T-cell (primary cell): ENCODE measurements around the gene TMEM139. TPM values are rescaled to one million over a fixed set of nuclear protein-coding genes. Genes with fewer than 3 reads are reported as not detected.

Experiments used
- ATAC-seq, 4 experiments: fragments of 200-7000 bp in 3 of 4; fragments of 150-1000 bp in 1 of 4; cut with Tn5 transposase; replicated peaks in 1 of 4; 1 replicate in 3 of 4; 2 replicates in 1 of 4; pipeline ENCODE4 v1.10.0; 2021; ENCODE audit warnings: moderate library complexity in 3 of 4, mild to moderate bottlenecking in 2 of 4, moderate number of reproducible peaks in 1 of 4
- CTCF ChIA-PET, 2 donors: fragments of 300-600 bp; sonication (Branson Sonifier 250); formaldehyde crosslinking; loops; one replicate each; lab custom pipeline; 2022; ENCODE audit warnings: antibody characterized with exemption in 2 of 2; lab: Charles Lee
- POLR2A ChIA-PET, 2 donors: fragments of 300-600 bp; sonication (Branson Sonifier 250); formaldehyde crosslinking; loops; one replicate each; lab custom pipeline; 2022; ENCODE audit warnings: antibody characterized with exemption in 2 of 2; lab: Charles Lee
- DNase-seq, 35 experiments: peaks; one replicate each; pipeline versions ENCODE4 v3.0.0 to v3.0.0-alpha.2; 2013 to 2023
- H3K27ac ChIP-seq: one replicate; pipeline ENCODE4 v1.5.1; 2013; ENCODE audit warnings: low read length
- H3K27me3 ChIP-seq, 2 experiments: replicated peaks in 1 of 2; 1 replicate in 1 of 2; 2 replicates in 1 of 2; pipeline versions ENCODE4 v1.6.1 to v1.7.0; 2013; ENCODE audit warnings: low read length in 1 of 2, mixed read lengths in 1 of 2; ENCODE audit not compliant: control insufficient read depth in 2 of 2, insufficient read depth in 2 of 2; ENCODE audit errors: extremely low read depth in 1 of 2
- H3K36me3 ChIP-seq, 2 donors: 1 replicate in 1 of 2; 2 replicates in 1 of 2; pipeline versions ENCODE4 v1.6.1 to v1.7.0; 2013; ENCODE audit warnings: low read length in 1 of 2; ENCODE audit not compliant: control insufficient read depth in 2 of 2, insufficient read depth in 1 of 2; ENCODE audit errors: extremely low read depth in 1 of 2
- H3K4me1 ChIP-seq, 2 experiments: 1 replicate in 1 of 2; 2 replicates in 1 of 2; pipeline versions ENCODE4 v1.6.1 to v1.7.0; 2013; ENCODE audit warnings: low read length in 2 of 2, mixed read lengths in 1 of 2; ENCODE audit not compliant: insufficient read depth in 2 of 2, control insufficient read depth in 1 of 2; ENCODE audit errors: extremely low read depth in 1 of 2
- H3K4me3 ChIP-seq, 2 donors: 1 replicate in 1 of 2; 2 replicates in 1 of 2; pipeline versions ENCODE4 v1.5.1 to v1.7.0; 2013; ENCODE audit warnings: mild to moderate bottlenecking in 2 of 2, low read length in 1 of 2, moderate library complexity in 1 of 2; ENCODE audit not compliant: control insufficient read depth in 1 of 2; ENCODE audit errors: extremely low read depth in 1 of 2
- H3K9me3 ChIP-seq: 2 replicates; pipeline ENCODE4 v1.7.0; 2013
- H3K27ac Mint-ChIP-seq, 2 donors: one replicate each; pipeline ENCODE4 v1.8.0; 2020 to 2021; ENCODE audit warnings: mild to moderate bottlenecking in 2 of 2, mixed read lengths in 2 of 2
- H3K27me3 Mint-ChIP-seq, 2 donors: one replicate each; pipeline ENCODE4 v1.8.0; 2021 to 2022; ENCODE audit warnings: mixed read lengths in 2 of 2
- H3K36me3 Mint-ChIP-seq: one replicate; pipeline ENCODE4 v1.8.0; 2021; ENCODE audit warnings: mixed read lengths
- H3K4me1 Mint-ChIP-seq, 3 donors: one replicate each; pipeline ENCODE4 v1.8.0; 2020 to 2022; ENCODE audit warnings: mixed read lengths in 3 of 3, mild to moderate bottlenecking in 1 of 3
- H3K4me3 Mint-ChIP-seq, 3 donors: one replicate each; pipeline ENCODE4 v1.8.0; 2020 to 2022; ENCODE audit warnings: mild to moderate bottlenecking in 3 of 3, mixed read lengths in 3 of 3, moderate library complexity in 3 of 3
- H3K9me3 Mint-ChIP-seq, 3 donors: one replicate each; pipeline ENCODE4 v1.8.0; 2020 to 2022; ENCODE audit warnings: mixed read lengths in 3 of 3
- WGBS: methylation state at CpG from one replicate; pipeline ENCODE4 v1.1.5; 2013; ENCODE audit warnings: missing lambda C conversion rate; ENCODE audit not compliant: insufficient coverage; 5-methylcytosine and 5-hydroxymethylcytosine counted together
- total RNA-seq, 35 experiments: library from RNA in 6 of 35; stranded (reverse) in 6 of 35; fragments of 120-200 nt in 1 of 35; gene quantifications; one replicate each; pipeline versions ENCODE4 v1.2.1 to v1.2.4 and lab custom pipeline; 2013 to 2026

The TMEM139 gene
- total RNA-seq, 5 donors from 2014 or later (not counting 1 experiment from before 2014, with no cell fraction given) = 0.66 to 1.6 (median 1.2) TPM; not detected in 1

DNA sequence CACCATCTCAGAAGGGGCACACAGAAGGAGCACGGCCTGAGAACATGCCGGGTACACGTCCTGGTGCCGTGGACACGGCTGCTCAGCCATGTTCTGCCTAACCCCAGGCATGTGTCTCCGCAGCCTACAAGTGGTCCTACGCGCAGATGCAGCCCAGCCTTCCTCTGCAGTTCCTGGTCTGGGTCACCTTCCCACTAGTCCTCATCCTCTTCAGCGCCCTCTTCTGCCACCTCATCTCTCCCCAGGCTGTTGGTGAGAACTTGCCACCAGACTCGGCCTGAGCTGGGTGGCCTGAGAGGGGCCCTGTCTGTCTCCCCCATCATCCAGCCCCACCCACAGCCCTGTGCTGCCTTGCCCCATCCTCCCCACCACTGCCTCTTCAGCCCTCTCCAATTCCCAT, 36.5 kb downstream of the TMEM139 start:
- no peaks in the 10 kb centered on the region for H3K9me3 ChIP-seq
- peaks cover 0 to 17% of the 10 kb centered on the region in 2 experiments for H3K27me3 ChIP-seq
- ATAC-seq (no peak), DNase-seq (no peak)
- H3K27ac ChIP-seq = no peak overlapping the region
- Mint-ChIP-seq H3K4me1 (peaks cover 8 to 14% (median 12%) of the 10 kb centered on the region in 3 donors), H3K4me3 (no peak overlapping the region), H3K27me3 (peaks cover 0 to 2% of the 10 kb centered on the region in 2 donors), H3K36me3 (no peaks in the 10 kb centered on the region), H3K27ac (no peak overlapping the region), H3K9me3 (no peaks in the 10 kb centered on the region)
- peaks cover 0 to 5% of the 10 kb centered on the region in 2 experiments for H3K4me1 ChIP-seq
- no peaks in the 10 kb centered on the region for H3K36me3 ChIP-seq
- POLR2A ChIA-PET = no interaction called here
- CTCF ChIA-PET = interaction anchor here in 1 of 2 donors (0.5 kb wide), 1 partner anchor 81 kb away, joined by 4 read pairs; no protein-coding TSS in a partner anchor
- WGBS = 89% methylated on average over 10 of the region's 10 CpGs
- H3K4me3 ChIP-seq = no peak overlapping the region

DNA sequence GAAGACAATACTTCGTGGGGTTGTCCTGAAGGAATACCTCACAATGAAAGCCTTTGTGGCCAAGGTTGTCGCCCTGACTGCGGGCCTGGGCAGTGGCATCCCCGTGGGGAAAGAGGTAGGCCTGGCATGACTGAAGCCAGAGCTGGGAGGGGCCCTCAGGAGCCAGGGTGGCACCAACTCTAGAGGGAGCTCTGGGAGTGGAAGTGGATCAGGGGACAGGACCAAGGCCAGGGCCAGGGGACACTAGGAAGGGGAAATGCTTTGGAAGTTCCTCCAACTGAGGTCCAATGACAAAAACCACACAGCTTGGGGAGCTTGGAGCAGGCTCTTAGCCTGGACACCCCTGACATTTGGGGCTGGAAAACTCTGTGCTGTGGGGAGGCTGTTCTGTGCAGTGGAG, 37.0 kb downstream of the TMEM139 start:
- peaks cover 0 to 5% of the 10 kb centered on the region in 2 experiments for H3K4me1 ChIP-seq
- Mint-ChIP-seq H3K27me3 (peaks cover 0 to 2% of the 10 kb centered on the region in 2 donors), H3K27ac (no peak overlapping the region), H3K4me3 (no peak overlapping the region), H3K36me3 (no peaks in the 10 kb centered on the region), H3K9me3 (no peaks in the 10 kb centered on the region), H3K4me1 (peaks cover 8 to 15% (median 12%) of the 10 kb centered on the region in 3 donors)
- no peaks in the 10 kb centered on the region for H3K9me3 ChIP-seq
- WGBS = 83% methylated on average over 4 of the region's 4 CpGs
- no peak for DNase-seq
- H3K27ac ChIP-seq = no peak overlapping the region
- peak in 1 of 4 experiments; percentile 52 for ATAC-seq
- POLR2A ChIA-PET = no interaction called here
- H3K36me3 ChIP-seq = no peaks in the 10 kb centered on the region
- H3K27me3 ChIP-seq = peaks cover 0 to 17% of the 10 kb centered on the region in 2 experiments
- CTCF ChIA-PET = interaction anchor here in 1 of 2 donors (0.5 kb wide), 1 partner anchor 82 kb away, joined by 4 read pairs; no protein-coding TSS in a partner anchor
- no peak overlapping the region for H3K4me3 ChIP-seq

- WGBS = 90% methylated on average over 16 of the region's 23 CpGs
- ATAC-seq = no peak
- no peak for DNase-seq
- Histone ChIP-seq H3K27ac (no peak overlapping the region), H3K9me3 (no peaks in the 10 kb centered on the region), H3K4me1 (peaks cover 0 to 5% of the 10 kb centered on the region in 2 experiments), H3K27me3 (peaks cover 0 to 17% of the 10 kb centered on the region in 2 experiments), H3K4me3 (no peak overlapping the region), H3K36me3 (no peaks in the 10 kb centered on the region)
- no peak overlapping the region for H3K27ac Mint-ChIP-seq
- no peak overlapping the region for H3K4me3 Mint-ChIP-seq
- CTCF ChIA-PET = no interaction called here
- no peaks in the 10 kb centered on the region for H3K9me3 Mint-ChIP-seq
- H3K4me1 Mint-ChIP-seq = peaks cover 8 to 15% (median 12%) of the 10 kb centered on the region in 3 donors
- POLR2A ChIA-PET = no interaction called here
- H3K36me3 Mint-ChIP-seq = no peaks in the 10 kb centered on the region
- peaks cover 0 to 2% of the 10 kb centered on the region in 2 donors for H3K27me3 Mint-ChIP-seq
Measured at GRCh38 chr7:143322760-143323633, 38.2 kb downstream of the TMEM139 start.

DNA sequence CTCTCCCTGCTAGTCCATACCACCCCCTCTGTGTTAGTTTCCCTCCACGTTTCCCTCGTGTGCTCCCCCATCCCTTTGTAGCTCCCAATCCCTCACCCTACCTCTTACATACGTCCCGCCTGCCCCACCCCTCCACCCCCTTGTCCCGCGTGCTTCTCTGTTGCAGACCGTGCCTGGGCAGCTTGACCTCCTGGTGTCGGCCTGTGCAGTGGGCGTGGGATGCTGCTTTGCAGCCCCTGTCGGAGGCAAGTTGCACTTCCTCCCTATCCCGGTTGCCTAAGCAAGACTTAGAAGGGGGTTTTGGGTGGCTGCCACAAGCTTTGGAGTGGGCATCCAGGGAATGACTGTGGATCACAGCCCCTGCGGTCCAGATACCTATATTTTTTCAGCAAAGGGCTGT, 38.9 kb downstream of the TMEM139 start:
- H3K27me3 Mint-ChIP-seq = peaks cover 0 to 2% of the 10 kb centered on the region in 2 donors
- Histone ChIP-seq H3K4me3 (no peak overlapping the region), H3K27ac (no peak overlapping the region), H3K4me1 (peaks cover 0 to 5% of the 10 kb centered on the region in 2 experiments), H3K9me3 (no peaks in the 10 kb centered on the region), H3K36me3 (no peaks in the 10 kb centered on the region), H3K27me3 (peaks cover 0 to 16% of the 10 kb centered on the region in 2 experiments)
- ChIA-PET CTCF (no interaction called here), POLR2A (no interaction called here)
- ATAC-seq (no peak), DNase-seq (no peak)
- no peak overlapping the region for H3K4me3 Mint-ChIP-seq
- H3K4me1 Mint-ChIP-seq = peaks cover 8 to 15% (median 12%) of the 10 kb centered on the region in 3 donors
- 88% methylated on average over 9 of the region's 12 CpGs for WGBS
- no peak overlapping the region for H3K27ac Mint-ChIP-seq
- H3K9me3 Mint-ChIP-seq = no peaks in the 10 kb centered on the region
- no peaks in the 10 kb centered on the region for H3K36me3 Mint-ChIP-seq

DNA sequence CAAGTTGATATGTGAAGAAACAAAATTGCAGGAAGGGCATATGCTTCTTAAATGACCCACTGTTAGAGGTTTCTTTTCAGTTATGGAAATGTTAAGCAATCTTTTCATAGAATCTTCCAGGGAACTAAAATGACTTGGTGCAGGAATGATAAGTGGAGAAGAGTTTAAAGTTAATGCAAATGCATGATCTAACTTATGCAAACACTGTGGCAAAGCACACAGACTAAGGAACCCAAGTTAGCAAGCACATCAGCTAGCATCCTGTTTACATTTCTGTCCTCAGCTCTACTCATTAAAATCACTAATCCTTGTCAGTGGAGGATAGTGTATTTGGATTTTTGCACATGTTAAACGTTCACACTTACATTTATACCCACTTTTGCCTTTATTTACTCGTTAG, 40.5 kb downstream of the TMEM139 start:
- Mint-ChIP-seq H3K4me1 (peaks cover 8 to 15% (median 12%) of the 10 kb centered on the region in 3 donors), H3K4me3 (no peak overlapping the region), H3K27ac (peak overlapping the region; percentile 13 to 48), H3K36me3 (no peaks in the 10 kb centered on the region), H3K27me3 (peaks cover 0 to under 1% of the 10 kb centered on the region in 2 donors), H3K9me3 (no peaks in the 10 kb centered on the region)
- H3K9me3 ChIP-seq = no peaks in the 10 kb centered on the region
- H3K4me3 ChIP-seq = no peak overlapping the region
- peaks cover 0 to 13% of the 10 kb centered on the region in 2 experiments for H3K27me3 ChIP-seq
- DNase-seq = no peak
- ChIA-PET POLR2A (no interaction called here), CTCF (no interaction called here)
- no CpG with 5 or more reads among the region's 2 CpGs for WGBS
- H3K27ac ChIP-seq = no peak overlapping the region
- no peaks in the 10 kb centered on the region for H3K36me3 ChIP-seq
- H3K4me1 ChIP-seq = peaks cover 0 to 5% of the 10 kb centered on the region in 2 experiments
- ATAC-seq = peak in 1 of 4 experiments; percentile 46

- no peaks in the 10 kb centered on the region for H3K27me3 Mint-ChIP-seq
- H3K27ac Mint-ChIP-seq = no peak overlapping the region
- ChIA-PET CTCF (interaction anchor here in 1 of 2 donors (0.6 to 1.1 kb wide), 2 partner anchors 19 to 88 kb away, joined by 3 read pairs; no protein-coding TSS in a partner anchor), POLR2A (no interaction called here)
- H3K9me3 ChIP-seq = no peaks in the 10 kb centered on the region
- peaks cover 8 to 15% (median 12%) of the 10 kb centered on the region in 3 donors for H3K4me1 Mint-ChIP-seq
- H3K27ac ChIP-seq = no peak overlapping the region
- H3K4me1 ChIP-seq = peaks cover 0 to 5% of the 10 kb centered on the region in 2 experiments
- H3K36me3 Mint-ChIP-seq = no peaks in the 10 kb centered on the region
- 80% methylated on average over 4 of the region's 5 CpGs for WGBS
- no peak overlapping the region for H3K4me3 ChIP-seq
- H3K4me3 Mint-ChIP-seq = no peak overlapping the region
- H3K9me3 Mint-ChIP-seq = no peaks in the 10 kb centered on the region
- no peak for ATAC-seq
- H3K36me3 ChIP-seq = no peaks in the 10 kb centered on the region
- DNase-seq = no peak
- peaks cover 0 to 3% of the 10 kb centered on the region in 2 experiments for H3K27me3 ChIP-seq
Measured at GRCh38 chr7:143327903-143328302, 43.1 kb downstream of the TMEM139 start.
